Mucosa of rectum (tissue), 2 donors: ENCODE data around the gene MOK.

ENCODE experiments used
- H3K27ac ChIP-seq, 2 donors: one replicate each; pipeline ENCODE4 v1.7.0; 2013; ENCODE audit warnings: inconsistent platforms in 2 of 2, low read depth in 2 of 2, low read length in 2 of 2
- H3K27me3 ChIP-seq, 2 donors: one replicate each; pipeline ENCODE4 v1.7.0; 2013; ENCODE audit warnings: low read length in 2 of 2; ENCODE audit not compliant: control insufficient read depth in 2 of 2, insufficient read depth in 2 of 2
- H3K36me3 ChIP-seq, 2 donors: one replicate each; pipeline ENCODE4 v1.7.0; 2013; ENCODE audit warnings: low read length in 2 of 2; ENCODE audit not compliant: control insufficient read depth in 2 of 2, insufficient read depth in 2 of 2
- H3K4me1 ChIP-seq, 2 donors: one replicate each; pipeline ENCODE4 v1.7.0; 2013; ENCODE audit warnings: low read length in 2 of 2, mild to moderate bottlenecking in 1 of 2; ENCODE audit not compliant: control insufficient read depth in 2 of 2, insufficient read depth in 2 of 2
- H3K4me3 ChIP-seq, 2 donors: one replicate each; pipeline ENCODE4 v1.7.0; 2013; ENCODE audit warnings: low read length in 2 of 2
- H3K9ac ChIP-seq, 2 donors: one replicate each; pipeline ENCODE4 v1.7.0; 2013; ENCODE audit warnings: low read length in 2 of 2, low read depth in 1 of 2, mild to moderate bottlenecking in 1 of 2
- H3K9me3 ChIP-seq, 2 donors: one replicate each; pipeline ENCODE4 v1.7.0; 2013; ENCODE audit warnings: low read length in 2 of 2; ENCODE audit not compliant: control insufficient read depth in 2 of 2
- donor health status: healthy.
- donor health status: Normal muscosa, but diverticular disease.

The MOK gene

GRCh38 chr14:102234331-102235264 is 70.4 kb downstream of the MOK start:
- Histone ChIP-seq H3K9me3 (no peaks in the 10 kb centered on the region), H3K27ac (no peak overlapping the region), H3K9ac (peak overlapping the region; percentile 8 to 21), H3K36me3 (no peaks in the 10 kb centered on the region), H3K4me1 (peaks cover 0 to 2% of the 10 kb centered on the region in 2 donors), H3K27me3 (no peaks in the 10 kb centered on the region), H3K4me3 (peak overlapping the region in 1 of 2 donors; percentile 28)

GRCh38 chr14:102233081-102233480 is 71.9 kb downstream of the MOK start:
- peaks cover 0 to 2% of the 10 kb centered on the region in 2 donors for H3K36me3 ChIP-seq
- H3K9me3 ChIP-seq = no peaks in the 10 kb centered on the region
- no peak overlapping the region for H3K9ac ChIP-seq
- no peak overlapping the region for H3K4me3 ChIP-seq
- H3K27me3 ChIP-seq = no peaks in the 10 kb centered on the region
- peaks cover 0 to 2% of the 10 kb centered on the region in 2 donors for H3K4me1 ChIP-seq
- H3K27ac ChIP-seq = no peak overlapping the region

GRCh38 chr14:102232348-102232625 is 72.7 kb downstream of the MOK start:
- peaks cover 0 to 2% of the 10 kb centered on the region in 2 donors for H3K36me3 ChIP-seq
- H3K27ac ChIP-seq = no peak overlapping the region
- no peaks in the 10 kb centered on the region for H3K27me3 ChIP-seq
- no peaks in the 10 kb centered on the region for H3K9me3 ChIP-seq
- H3K9ac ChIP-seq = no peak overlapping the region
- H3K4me1 ChIP-seq = peaks cover 0 to 2% of the 10 kb centered on the region in 2 donors
- H3K4me3 ChIP-seq = no peak overlapping the region

DNA sequence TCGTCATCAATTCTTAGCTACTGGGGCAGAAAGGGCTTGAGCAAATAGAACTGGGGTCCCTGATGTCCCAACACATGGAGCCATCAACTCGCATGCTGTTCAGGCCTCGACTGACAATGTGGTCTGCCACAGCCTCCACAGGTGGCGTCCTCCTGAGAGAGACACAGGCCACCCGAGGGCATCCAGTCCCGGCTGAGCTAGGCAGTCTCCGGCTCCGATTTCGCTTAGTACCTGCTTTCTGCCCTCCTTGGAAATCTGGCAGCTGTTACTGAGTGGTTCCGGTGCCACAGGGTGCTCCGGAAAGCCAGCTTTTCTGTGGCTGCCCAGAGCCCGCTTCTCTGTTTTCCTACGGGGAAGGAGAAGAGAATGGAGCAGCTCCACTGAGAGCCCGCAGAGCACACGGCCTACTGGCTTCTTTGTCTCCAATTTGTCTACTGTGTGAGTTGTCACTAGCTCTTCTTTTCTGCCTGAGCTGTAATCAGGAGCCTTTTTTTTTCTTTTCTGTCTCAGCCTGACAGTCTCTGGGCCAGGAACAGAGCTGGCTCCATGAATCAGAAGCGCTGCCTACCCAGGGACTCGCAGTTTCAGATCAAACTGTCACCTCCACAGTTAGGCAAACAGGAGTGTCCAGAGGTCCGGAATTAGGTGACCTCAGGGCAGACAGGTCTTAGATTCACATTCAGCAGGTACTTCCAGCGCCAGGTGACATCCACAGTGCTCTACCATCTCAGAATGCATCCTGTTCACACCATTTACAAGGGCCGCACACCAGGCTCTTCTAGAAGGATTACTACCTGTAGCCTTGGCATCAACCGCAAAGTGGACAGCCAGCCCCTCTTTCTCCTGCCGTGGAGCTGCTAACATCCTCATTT is 73.3 kb downstream of the MOK start:
- no peak overlapping the region for H3K4me3 ChIP-seq
- H3K27ac ChIP-seq = no peak overlapping the region
- peaks cover 0 to 2% of the 10 kb centered on the region in 2 donors for H3K4me1 ChIP-seq
- H3K9ac ChIP-seq = no peak overlapping the region
- H3K9me3 ChIP-seq = no peaks in the 10 kb centered on the region
- no peaks in the 10 kb centered on the region for H3K27me3 ChIP-seq
- H3K36me3 ChIP-seq = peaks cover 0 to 2% of the 10 kb centered on the region in 2 donors

GRCh38 chr14:102230481-102231210 is 74.3 kb downstream of the MOK start:
- Histone ChIP-seq H3K27ac (no peak overlapping the region), H3K4me3 (no peak overlapping the region), H3K9me3 (no peaks in the 10 kb centered on the region), H3K36me3 (peaks cover 0 to 2% of the 10 kb centered on the region in 2 donors), H3K9ac (no peak overlapping the region), H3K27me3 (no peaks in the 10 kb centered on the region), H3K4me1 (peaks cover 0 to 1% of the 10 kb centered on the region in 2 donors)

- no peaks in the 10 kb centered on the region for H3K9me3 ChIP-seq
- no peak overlapping the region for H3K27ac ChIP-seq
- no peak overlapping the region for H3K4me3 ChIP-seq
- H3K9ac ChIP-seq = no peak overlapping the region
- H3K36me3 ChIP-seq = peaks cover 0 to 2% of the 10 kb centered on the region in 2 donors
- no peaks in the 10 kb centered on the region for H3K4me1 ChIP-seq
- no peaks in the 10 kb centered on the region for H3K27me3 ChIP-seq
Observed at GRCh38 chr14:102229739-102230092, 75.2 kb downstream of the MOK start.

DNA sequence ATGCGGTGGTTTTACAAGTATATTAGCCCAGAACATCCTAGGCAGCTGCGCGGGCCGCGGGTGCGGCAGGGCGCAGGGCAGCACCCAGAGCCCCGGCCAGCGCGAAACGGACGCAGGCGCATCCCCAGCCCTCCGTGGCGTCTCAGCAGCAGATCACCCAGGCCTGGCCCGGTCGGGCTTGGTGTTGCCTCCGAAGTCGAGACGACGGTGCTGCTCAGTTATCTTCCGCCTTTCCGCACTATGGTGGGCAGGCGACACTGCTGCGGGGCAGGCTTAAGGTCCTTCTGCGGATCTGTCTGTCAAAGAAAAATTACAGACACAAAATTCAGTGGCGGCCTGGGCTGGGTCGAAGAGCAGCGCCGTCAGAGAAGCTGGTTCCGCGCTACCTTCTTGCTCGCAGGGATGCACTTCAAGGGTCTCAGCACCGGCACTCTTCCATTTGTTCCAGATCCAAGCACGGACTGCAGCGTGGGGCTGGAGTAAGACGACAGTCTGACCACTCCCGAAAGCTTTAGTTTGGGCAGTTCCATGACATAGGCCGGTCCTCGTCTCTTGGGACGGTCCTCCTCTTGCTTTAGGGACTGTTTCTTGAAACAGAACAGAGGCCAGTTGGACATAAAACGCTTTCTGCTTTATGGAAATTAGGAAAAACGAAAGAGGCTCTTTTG is 75.8 kb downstream of the MOK start:
- H3K9me3 ChIP-seq = no peaks in the 10 kb centered on the region
- no peak overlapping the region for H3K4me3 ChIP-seq
- no peaks in the 10 kb centered on the region for H3K27me3 ChIP-seq
- H3K4me1 ChIP-seq = no peaks in the 10 kb centered on the region
- no peak overlapping the region for H3K27ac ChIP-seq
- no peak overlapping the region for H3K9ac ChIP-seq
- H3K36me3 ChIP-seq = peaks cover 0 to 2% of the 10 kb centered on the region in 2 donors

- H3K36me3 ChIP-seq = peaks cover 4 to 8% of the 10 kb centered on the region in 2 donors
- H3K4me3 ChIP-seq = no peak overlapping the region
- no peaks in the 10 kb centered on the region for H3K4me1 ChIP-seq
- no peak overlapping the region for H3K27ac ChIP-seq
- H3K27me3 ChIP-seq = no peaks in the 10 kb centered on the region
- H3K9ac ChIP-seq = no peak overlapping the region
- no peaks in the 10 kb centered on the region for H3K9me3 ChIP-seq
Observed at GRCh38 chr14:102227184-102227964, 77.6 kb downstream of the MOK start.
